ENCODE measurements around the gene MAP4K1.

MAP4K1 gene

GRCh38 chr19:38653028-38653571 is 35.3 kb upstream of the MAP4K1 start (continued):
- TF ChIP-seq PRDM2 (tag by site-specific recombination; IDR thresholded peaks at IDR 0.05; ENCODE audit: borderline replicate concordance) (no peak), ZNF174 (tag by site-specific recombination; IDR thresholded peaks at IDR 0.05) (no peak), ZNF335 (tag by site-specific recombination; conservative IDR thresholded peaks at IDR 0.05) (peak; percentile 19; the same call in 1 of the 2 replicates), ZNF292 (tag by site-specific recombination; IDR thresholded peaks at IDR 0.05; ENCODE audit: borderline replicate concordance, low read depth) (no peak), WT1 (tag by site-specific recombination; IDR thresholded peaks at IDR 0.05) (no peak; the same call in 1 of the 2 replicates), ZNF112 (tag by site-specific recombination; IDR thresholded peaks at IDR 0.05) (no peak), ZXDB (tag by site-specific recombination; IDR thresholded peaks at IDR 0.05) (peak; percentile 28; the same call in 1 of the 2 replicates), ZSCAN30 (tag by site-specific recombination; IDR thresholded peaks at IDR 0.05) (0 out of 2 replicates have a peak, but pooled peaks have one; percentile 19), ZNF707 (tag by site-specific recombination; IDR thresholded peaks at IDR 0.05) (no peak), ZNF239 (tag by site-specific recombination; IDR thresholded peaks at IDR 0.05) (no peak), ZNF645 (tag by site-specific recombination; IDR thresholded peaks at IDR 0.05) (no peak), ZNF394 (tag by site-specific recombination; IDR thresholded peaks at IDR 0.05; ENCODE audit: borderline replicate concordance) (no peak), ZNF600 (tag by site-specific recombination; IDR thresholded peaks at IDR 0.05) (peak; percentile 13; the same call in 1 of the 2 replicates), ZFHX2 (tag by site-specific recombination; conservative IDR thresholded peaks at IDR 0.05) (no peak), ZNF132 (tag by site-specific recombination; IDR thresholded peaks at IDR 0.05; ENCODE audit: borderline replicate concordance) (no peak), ZNF792 (tag by site-specific recombination; IDR thresholded peaks at IDR 0.05) (no peak), MZF1 (tag by site-specific recombination; IDR thresholded peaks at IDR 0.05; ENCODE audit: borderline replicate concordance) (peak; percentile 47; the same call in 1 of the 2 replicates), ZNF362 (tag by site-specific recombination; IDR thresholded peaks at IDR 0.05) (peak; percentile 88)
- TF ChIP-seq, protein P1, sequence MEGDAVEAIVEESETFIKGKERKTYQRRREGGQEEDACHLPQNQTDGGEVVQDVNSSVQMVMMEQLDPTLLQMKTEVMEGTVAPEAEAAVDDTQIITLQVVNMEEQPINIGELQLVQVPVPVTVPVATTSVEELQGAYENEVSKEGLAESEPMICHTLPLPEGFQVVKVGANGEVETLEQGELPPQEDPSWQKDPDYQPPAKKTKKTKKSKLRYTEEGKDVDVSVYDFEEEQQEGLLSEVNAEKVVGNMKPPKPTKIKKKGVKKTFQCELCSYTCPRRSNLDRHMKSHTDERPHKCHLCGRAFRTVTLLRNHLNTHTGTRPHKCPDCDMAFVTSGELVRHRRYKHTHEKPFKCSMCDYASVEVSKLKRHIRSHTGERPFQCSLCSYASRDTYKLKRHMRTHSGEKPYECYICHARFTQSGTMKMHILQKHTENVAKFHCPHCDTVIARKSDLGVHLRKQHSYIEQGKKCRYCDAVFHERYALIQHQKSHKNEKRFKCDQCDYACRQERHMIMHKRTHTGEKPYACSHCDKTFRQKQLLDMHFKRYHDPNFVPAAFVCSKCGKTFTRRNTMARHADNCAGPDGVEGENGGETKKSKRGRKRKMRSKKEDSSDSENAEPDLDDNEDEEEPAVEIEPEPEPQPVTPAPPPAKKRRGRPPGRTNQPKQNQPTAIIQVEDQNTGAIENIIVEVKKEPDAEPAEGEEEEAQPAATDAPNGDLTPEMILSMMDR (tag by site-specific recombination; IDR thresholded peaks at IDR 0.05) = 0 out of 2 replicates have a peak, but pooled peaks have one; percentile 6
- TF ChIP-seq, protein P2, sequence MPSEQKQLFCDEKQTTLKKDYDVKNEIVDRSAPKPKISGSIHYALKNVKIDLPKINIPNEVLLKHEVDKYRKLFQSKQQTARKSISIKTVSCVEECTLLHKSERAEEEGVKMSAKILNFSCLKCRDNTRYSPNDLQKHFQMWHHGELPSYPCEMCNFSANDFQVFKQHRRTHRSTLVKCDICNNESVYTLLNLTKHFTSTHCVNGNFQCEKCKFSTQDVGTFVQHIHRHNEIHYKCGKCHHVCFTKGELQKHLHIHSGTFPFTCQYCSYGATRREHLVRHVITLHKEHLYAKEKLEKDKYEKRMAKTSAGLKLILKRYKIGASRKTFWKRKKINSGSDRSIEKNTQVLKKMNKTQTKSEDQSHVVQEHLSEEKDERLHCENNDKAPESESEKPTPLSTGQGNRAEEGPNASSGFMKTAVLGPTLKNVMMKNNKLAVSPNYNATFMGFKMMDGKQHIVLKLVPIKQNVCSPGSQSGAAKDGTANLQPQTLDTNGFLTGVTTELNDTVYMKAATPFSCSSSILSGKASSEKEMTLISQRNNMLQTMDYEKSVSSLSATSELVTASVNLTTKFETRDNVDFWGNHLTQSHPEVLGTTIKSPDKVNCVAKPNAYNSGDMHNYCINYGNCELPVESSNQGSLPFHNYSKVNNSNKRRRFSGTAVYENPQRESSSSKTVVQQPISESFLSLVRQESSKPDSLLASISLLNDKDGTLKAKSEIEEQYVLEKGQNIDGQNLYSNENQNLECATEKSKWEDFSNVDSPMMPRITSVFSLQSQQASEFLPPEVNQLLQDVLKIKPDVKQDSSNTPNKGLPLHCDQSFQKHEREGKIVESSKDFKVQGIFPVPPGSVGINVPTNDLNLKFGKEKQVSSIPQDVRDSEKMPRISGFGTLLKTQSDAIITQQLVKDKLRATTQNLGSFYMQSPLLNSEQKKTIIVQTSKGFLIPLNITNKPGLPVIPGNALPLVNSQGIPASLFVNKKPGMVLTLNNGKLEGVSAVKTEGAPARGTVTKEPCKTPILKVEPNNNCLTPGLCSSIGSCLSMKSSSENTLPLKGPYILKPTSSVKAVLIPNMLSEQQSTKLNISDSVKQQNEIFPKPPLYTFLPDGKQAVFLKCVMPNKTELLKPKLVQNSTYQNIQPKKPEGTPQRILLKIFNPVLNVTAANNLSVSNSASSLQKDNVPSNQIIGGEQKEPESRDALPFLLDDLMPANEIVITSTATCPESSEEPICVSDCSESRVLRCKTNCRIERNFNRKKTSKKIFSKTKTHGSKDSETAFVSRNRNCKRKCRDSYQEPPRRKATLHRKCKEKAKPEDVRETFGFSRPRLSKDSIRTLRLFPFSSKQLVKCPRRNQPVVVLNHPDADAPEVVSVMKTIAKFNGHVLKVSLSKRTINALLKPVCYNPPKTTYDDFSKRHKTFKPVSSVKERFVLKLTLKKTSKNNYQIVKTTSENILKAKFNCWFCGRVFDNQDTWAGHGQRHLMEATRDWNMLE (tag by site-specific recombination; conservative IDR thresholded peaks at IDR 0.05; ENCODE audit: low read depth) = no peak
- TF ChIP-seq, protein P3, sequence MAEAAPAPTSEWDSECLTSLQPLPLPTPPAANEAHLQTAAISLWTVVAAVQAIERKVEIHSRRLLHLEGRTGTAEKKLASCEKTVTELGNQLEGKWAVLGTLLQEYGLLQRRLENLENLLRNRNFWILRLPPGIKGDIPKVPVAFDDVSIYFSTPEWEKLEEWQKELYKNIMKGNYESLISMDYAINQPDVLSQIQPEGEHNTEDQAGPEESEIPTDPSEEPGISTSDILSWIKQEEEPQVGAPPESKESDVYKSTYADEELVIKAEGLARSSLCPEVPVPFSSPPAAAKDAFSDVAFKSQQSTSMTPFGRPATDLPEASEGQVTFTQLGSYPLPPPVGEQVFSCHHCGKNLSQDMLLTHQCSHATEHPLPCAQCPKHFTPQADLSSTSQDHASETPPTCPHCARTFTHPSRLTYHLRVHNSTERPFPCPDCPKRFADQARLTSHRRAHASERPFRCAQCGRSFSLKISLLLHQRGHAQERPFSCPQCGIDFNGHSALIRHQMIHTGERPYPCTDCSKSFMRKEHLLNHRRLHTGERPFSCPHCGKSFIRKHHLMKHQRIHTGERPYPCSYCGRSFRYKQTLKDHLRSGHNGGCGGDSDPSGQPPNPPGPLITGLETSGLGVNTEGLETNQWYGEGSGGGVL (tag by site-specific recombination; IDR thresholded peaks at IDR 0.05) = no peak
